ENCODE results near the gene ABCC4.

Gene ABCC4

GRCh38 chr13:95258619-95259194, 42.5 kb downstream of the ABCC4 start:
- in situ Hi-C loops (cut with MboI; ENCODE audit: low pct_unique_long_range_greater_than_20kb, low sequenced_read_pairs, unreplicated experiment), result no loop called here
- TF ChIP-seq CTCF (IDR thresholded peaks at IDR 0.05; ENCODE audit: extremely low read depth, insufficient read depth, missing control alignments), result no peak
- DNase-seq (ENCODE audit: low spot score), result no peak

- no peak for TF ChIP-seq CTCF (IDR thresholded peaks at IDR 0.05; ENCODE audit: extremely low read depth, insufficient read depth, missing control alignments)
- no peak for DNase-seq (ENCODE audit: low spot score)
- in situ Hi-C loops (cut with MboI; ENCODE audit: low pct_unique_long_range_greater_than_20kb, low sequenced_read_pairs, unreplicated experiment), result no loop called here
Measured at GRCh38 chr13:95258098-95258497, 43.2 kb downstream of the ABCC4 start.

GRCh38 chr13:95256091-95256490, 45.2 kb downstream of the ABCC4 start:
- no peak for DNase-seq (ENCODE audit: low spot score)

GRCh38 chr13:95255072-95255732, 46.0 kb downstream of the ABCC4 start:
- in situ Hi-C loops (cut with MboI; ENCODE audit: low pct_unique_long_range_greater_than_20kb, low sequenced_read_pairs, unreplicated experiment), result no loop called here
- TF ChIP-seq CTCF (IDR thresholded peaks at IDR 0.05; ENCODE audit: extremely low read depth, insufficient read depth, missing control alignments), result no peak
- DNase-seq (ENCODE audit: low spot score), result no peak

More at GRCh38 chr13:95256091-95256490, 45.2 kb downstream of the ABCC4 start:
- in situ Hi-C loops (cut with MboI; ENCODE audit: low pct_unique_long_range_greater_than_20kb, low sequenced_read_pairs, unreplicated experiment), result no loop called here
- TF ChIP-seq CTCF (IDR thresholded peaks at IDR 0.05; ENCODE audit: extremely low read depth, insufficient read depth, missing control alignments), result no peak

GRCh38 chr13:95254339-95254738, 46.9 kb downstream of the ABCC4 start:
- no peak for TF ChIP-seq CTCF (IDR thresholded peaks at IDR 0.05; ENCODE audit: extremely low read depth, insufficient read depth, missing control alignments)

GRCh38 chr13:95253033-95253432, 48.2 kb downstream of the ABCC4 start:
- TF ChIP-seq CTCF (IDR thresholded peaks at IDR 0.05; ENCODE audit: extremely low read depth, insufficient read depth, missing control alignments), result no peak
- in situ Hi-C loops (cut with MboI; ENCODE audit: low pct_unique_long_range_greater_than_20kb, low sequenced_read_pairs, unreplicated experiment), result no loop called here
- DNase-seq (ENCODE audit: low spot score), result no peak

More at GRCh38 chr13:95254339-95254738, 46.9 kb downstream of the ABCC4 start:
- in situ Hi-C loops (cut with MboI; ENCODE audit: low pct_unique_long_range_greater_than_20kb, low sequenced_read_pairs, unreplicated experiment), result no loop called here
- no peak for DNase-seq (ENCODE audit: low spot score)
